ENCODE results near the gene SESN1. TPM values are rescaled to one million over a fixed set of nuclear protein-coding genes. Genes with fewer than 3 reads are reported as not detected.
"Not testable (repeated sequence)": the region's sequence is repeated elsewhere in the genome, so short reads cannot be mapped to it uniquely, and the experiment has no call there.

SESN1 gene
- total and polyA plus RNA-seq, 7 donors = 15.1 to 176 (median 101) TPM

- 42 to 52% (median 43%) methylated on average over 5 of the region's 5 CpGs for WGBS, 3 donors
- H3K4me3 ChIP-seq = no peak overlapping the region
- DNase-seq (no peak), ATAC-seq (no peak)
- no peaks in the 10 kb centered on the region for H3K36me3 ChIP-seq (ENCODE audit: insufficient read depth in 1 of 2, low read depth in 1 of 2)
- no peaks in the 10 kb centered on the region for H3K9me3 ChIP-seq
- TF ChIP-seq CTCF (IDR thresholded peaks at IDR 0.05) = no peak
- H3K27ac ChIP-seq = peak overlapping the region; percentile 8
- intact Hi-C loops (cut with DNase I) = loop anchor here in 1 of 2 donors (5.0 kb wide), 1 partner anchor 49 kb away; no protein-coding TSS in a partner anchor
- H3K27me3 ChIP-seq (ENCODE audit: insufficient read depth in 3 of 3, low read length in 2 of 3) = no peaks in the 10 kb centered on the region
- peaks cover 35% of the 10 kb centered on the region for H3K4me1 ChIP-seq
These were observed 23.7 kb upstream of the SESN1 start for GRCh38 chr6:109118337-109118736.

- Histone ChIP-seq H3K36me3 (ENCODE audit: insufficient read depth in 1 of 2, low read depth in 1 of 2) (no peaks in the 10 kb centered on the region), H3K27ac (peak overlapping the region; percentile 8), H3K4me1 (peaks cover 35% of the 10 kb centered on the region), H3K9me3 (no peaks in the 10 kb centered on the region), H3K4me3 (no peak overlapping the region), H3K27me3 (ENCODE audit: insufficient read depth in 3 of 3, low read length in 2 of 3) (no peaks in the 10 kb centered on the region)
- intact Hi-C loops (cut with DNase I) = loop anchor here in 1 of 2 donors (5.0 kb wide), 1 partner anchor 50 kb away; no protein-coding TSS in a partner anchor
- no peak for DNase-seq
- TF ChIP-seq CTCF (IDR thresholded peaks at IDR 0.05) = no peak
- peak in 2 of 4 donors; percentile 27 to 34 for ATAC-seq
- 47 to 67% (median 49%) methylated on average over 5 of the region's 5 CpGs for WGBS, 3 donors
These were observed 22.8 kb upstream of the SESN1 start for GRCh38 chr6:109117346-109118035.

- intact Hi-C loops (cut with DNase I); H3K9me3 ChIP-seq; DNase-seq; H3K27ac ChIP-seq; H3K27me3 ChIP-seq (ENCODE audit: insufficient read depth in 3 of 3, low read length in 2 of 3); H3K4me1 ChIP-seq; ATAC-seq; H3K36me3 ChIP-seq (ENCODE audit: insufficient read depth in 1 of 2, low read depth in 1 of 2); H3K4me3 ChIP-seq: not testable (repeated sequence)
- 84 to 93% (median 84%) methylated on average over 3 of the region's 3 CpGs for WGBS, 3 donors
These were observed 18.0 kb upstream of the SESN1 start for GRCh38 chr6:109112663-109113062.

- ATAC-seq; H3K27me3 ChIP-seq (ENCODE audit: insufficient read depth in 3 of 3, low read length in 2 of 3); H3K36me3 ChIP-seq (ENCODE audit: insufficient read depth in 1 of 2, low read depth in 1 of 2); H3K4me1 ChIP-seq; H3K27ac ChIP-seq; intact Hi-C loops (cut with DNase I); H3K9me3 ChIP-seq; H3K4me3 ChIP-seq; DNase-seq: not testable (repeated sequence)
- WGBS, 3 donors = 94 to 98% (median 97%) methylated on average over 8 of the region's 8 CpGs
These were observed 15.0 kb upstream of the SESN1 start for GRCh38 chr6:109109663-109110062.

GRCh38 chr6:109105681-109106080, 11.0 kb upstream of the SESN1 start:
- no peak overlapping the region for H3K4me3 ChIP-seq
- H3K27me3 ChIP-seq (ENCODE audit: insufficient read depth in 3 of 3, low read length in 2 of 3) = no peaks in the 10 kb centered on the region
- H3K9me3 ChIP-seq = peaks cover 3% of the 10 kb centered on the region
- WGBS, 3 donors = 83 to 89% (median 85%) methylated on average over 5 of the region's 5 CpGs
- H3K4me1 ChIP-seq = peaks cover 7% of the 10 kb centered on the region
- no peak for TF ChIP-seq CTCF (IDR thresholded peaks at IDR 0.05)
- H3K27ac ChIP-seq = no peak overlapping the region
- DNase-seq (no peak), ATAC-seq (no peak)
- intact Hi-C loops (cut with DNase I) = no loop called here
- peaks cover 0 to 8% of the 10 kb centered on the region in 2 donors for H3K36me3 ChIP-seq (ENCODE audit: insufficient read depth in 1 of 2, low read depth in 1 of 2)
